ENCODE data around the gene USF1.

USF1 gene

GRCh38 chr1:161051219-161051618, 5.4 kb upstream of the USF1 start:
- no peak overlapping the region for H3K18ac ChIP-seq (ENCODE audit: low read length)
- no peaks in the 10 kb centered on the region for H3K27me3 ChIP-seq (ENCODE audit: insufficient read depth, low read length, poor library complexity)
- H3K9ac ChIP-seq (ENCODE audit: low read length), result no peak overlapping the region
- H2BK15ac ChIP-seq (replicated peaks; ENCODE audit: low read depth), result no peak overlapping the region
- no peak overlapping the region for H3K4me3 ChIP-seq (ENCODE audit: low read length)
- no peak overlapping the region for H4K5ac ChIP-seq (ENCODE audit: low read length)
- no peaks in the 10 kb centered on the region for H3K79me1 ChIP-seq (ENCODE audit: low read length)
- H3K36me3 ChIP-seq (ENCODE audit: control insufficient read depth, insufficient read depth, low read length), result no peaks in the 10 kb centered on the region
- no peak overlapping the region for H2BK120ac ChIP-seq (ENCODE audit: low read depth, low read length)
- H2AK5ac ChIP-seq (ENCODE audit: low read length), result no peak overlapping the region
- DNase-seq, result no peak
- no peaks in the 10 kb centered on the region for H3K4me1 ChIP-seq (ENCODE audit: control insufficient read depth, low read depth, low read length)
- H2BK5ac ChIP-seq (ENCODE audit: low read length), result no peak overlapping the region
- H3K4ac ChIP-seq (ENCODE audit: low read depth, low read length), result no peak overlapping the region
- no peak overlapping the region for H4K8ac ChIP-seq (ENCODE audit: low read depth, low read length)
- no peak overlapping the region for H3K4me2 ChIP-seq (ENCODE audit: low read length)
- no peak overlapping the region for H3K56ac ChIP-seq (ENCODE audit: low read length)
- H3K23ac ChIP-seq (ENCODE audit: low read length), result no peak overlapping the region
- WGBS (ENCODE audit: extremely low coverage, insufficient coverage, low lambda C conversion rate), result no CpG with 5 or more reads among the region's 10 CpGs
- no peak overlapping the region for H3K27ac ChIP-seq (ENCODE audit: low read depth, low read length)
- no peaks in the 10 kb centered on the region for H3K79me2 ChIP-seq (ENCODE audit: control insufficient read depth, insufficient read depth, low read length)

DNA sequence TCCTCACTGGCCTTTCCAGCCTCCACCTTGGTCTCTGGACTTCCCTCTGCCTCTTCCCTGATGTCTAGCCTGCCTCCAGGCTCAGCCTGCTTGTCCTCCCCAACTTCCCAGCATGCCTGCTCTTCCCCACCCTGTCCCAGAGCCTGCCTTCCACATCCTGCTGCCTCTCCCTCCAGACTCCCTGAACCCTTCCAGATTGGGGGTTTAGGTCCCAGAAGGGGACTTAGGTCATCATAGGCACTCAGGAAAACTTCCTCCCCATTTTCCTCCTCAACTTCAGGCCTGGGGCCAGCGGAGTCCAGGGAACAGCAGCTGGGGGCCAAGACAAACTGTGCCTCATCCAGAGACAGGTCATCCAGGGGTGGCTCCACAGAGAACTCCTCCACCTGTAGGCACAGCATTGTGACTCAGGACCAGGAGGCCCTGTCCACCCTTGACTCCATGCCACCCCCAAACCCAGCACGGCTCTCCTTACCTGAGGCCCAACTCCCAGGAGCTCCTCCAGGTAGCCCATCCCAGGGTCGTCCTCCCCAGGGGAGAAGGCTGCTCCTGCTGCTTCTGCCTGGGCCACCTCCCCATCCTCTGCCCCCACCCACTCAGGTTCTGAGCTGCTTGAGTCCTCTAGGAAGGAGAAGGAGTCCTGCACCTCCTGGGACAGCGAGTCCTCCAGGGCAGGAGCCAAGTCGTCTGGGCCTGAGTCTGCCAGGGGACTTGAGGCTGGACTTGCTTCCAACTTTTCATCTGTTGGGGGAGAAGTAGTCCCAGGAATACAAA, 3.4 kb upstream of the USF1 start:
- H4K5ac ChIP-seq (ENCODE audit: low read length), result no peak overlapping the region
- no peak overlapping the region for H3K4me3 ChIP-seq (ENCODE audit: low read length)
- H3K4me2 ChIP-seq (ENCODE audit: low read length), result no peak overlapping the region
- H3K79me1 ChIP-seq (ENCODE audit: low read length), result peaks cover 7% of the 10 kb centered on the region
- no peak overlapping the region for H3K56ac ChIP-seq (ENCODE audit: low read length)
- no peak overlapping the region for H3K18ac ChIP-seq (ENCODE audit: low read length)
- no peak overlapping the region for H2BK5ac ChIP-seq (ENCODE audit: low read length)
- no CpG with 5 or more reads among the region's 5 CpGs for WGBS (ENCODE audit: extremely low coverage, insufficient coverage, low lambda C conversion rate)
- H2AK5ac ChIP-seq (ENCODE audit: low read length), result no peak overlapping the region
- no peak overlapping the region for H3K23ac ChIP-seq (ENCODE audit: low read length)
- peaks cover 6% of the 10 kb centered on the region for H3K4me1 ChIP-seq (ENCODE audit: control insufficient read depth, low read depth, low read length)
- no peaks in the 10 kb centered on the region for H3K27me3 ChIP-seq (ENCODE audit: insufficient read depth, low read length, poor library complexity)
- no peak overlapping the region for H4K8ac ChIP-seq (ENCODE audit: low read depth, low read length)
- H3K27ac ChIP-seq (ENCODE audit: low read depth, low read length), result no peak overlapping the region
- H3K36me3 ChIP-seq (ENCODE audit: control insufficient read depth, insufficient read depth, low read length), result no peaks in the 10 kb centered on the region
- no peak overlapping the region for H3K4ac ChIP-seq (ENCODE audit: low read depth, low read length)
- no peak for DNase-seq
- peaks cover 11% of the 10 kb centered on the region for H3K79me2 ChIP-seq (ENCODE audit: control insufficient read depth, insufficient read depth, low read length)
- no peak overlapping the region for H2BK120ac ChIP-seq (ENCODE audit: low read depth, low read length)
- no peak overlapping the region for H2BK15ac ChIP-seq (replicated peaks; ENCODE audit: low read depth)
- H3K9ac ChIP-seq (ENCODE audit: low read length), result no peak overlapping the region

DNA sequence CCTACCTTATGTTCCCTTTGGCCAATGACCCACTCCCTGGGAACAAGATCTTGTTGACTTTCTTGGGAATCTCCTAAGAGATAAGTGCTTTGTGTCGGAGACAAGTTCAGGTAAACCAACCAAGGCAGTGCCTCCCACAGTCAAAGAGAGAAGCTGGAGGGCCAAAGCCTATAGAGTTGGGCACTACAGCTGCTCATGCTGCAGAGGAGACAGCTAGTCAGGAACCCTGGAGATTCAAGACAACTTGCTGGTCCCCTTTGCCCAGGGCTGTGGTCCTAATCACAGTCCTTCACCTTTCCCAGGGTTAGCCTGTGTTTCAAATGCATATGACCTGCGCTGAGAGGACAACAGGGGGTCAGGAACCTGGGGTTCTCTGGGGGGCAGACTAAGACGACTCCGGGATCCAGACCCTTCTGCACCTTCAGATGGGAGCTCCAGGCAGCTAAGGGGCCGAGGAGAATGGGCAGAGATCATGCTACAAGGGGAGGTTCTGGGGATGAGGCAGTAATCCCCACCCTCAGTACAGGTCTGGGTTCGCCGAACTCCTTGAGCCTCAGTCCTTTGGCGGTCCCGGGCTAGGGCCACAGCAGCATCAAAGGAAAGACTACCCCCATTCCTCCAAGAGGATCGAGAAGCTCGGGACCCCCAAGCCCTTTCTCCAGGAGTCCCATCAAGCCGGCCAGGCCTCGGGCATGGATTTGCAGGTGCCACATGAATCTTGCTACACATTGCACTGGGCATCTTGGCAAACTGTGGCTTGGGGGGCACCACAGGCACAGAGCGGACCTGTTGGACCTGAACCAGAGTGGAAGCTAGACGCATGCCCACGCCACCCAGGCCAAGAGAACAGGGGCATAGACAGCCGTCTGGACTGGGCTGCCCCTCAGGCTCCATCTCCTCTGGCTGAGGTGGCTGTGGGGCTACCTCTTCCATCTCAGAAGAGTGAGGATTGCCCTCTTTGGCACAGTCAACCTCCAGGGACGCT, 2.0 kb upstream of the USF1 start:
- Histone ChIP-seq H3K9ac (ENCODE audit: low read length) (no peak overlapping the region), H3K79me2 (ENCODE audit: control insufficient read depth, insufficient read depth, low read length) (peaks cover 15% of the 10 kb centered on the region), H4K8ac (ENCODE audit: low read depth, low read length) (no peak overlapping the region), H3K18ac (ENCODE audit: low read length) (no peak overlapping the region), H3K27ac (ENCODE audit: low read depth, low read length) (no peak overlapping the region), H2BK120ac (ENCODE audit: low read depth, low read length) (no peak overlapping the region), H3K4me2 (ENCODE audit: low read length) (no peak overlapping the region), H3K4me3 (ENCODE audit: low read length) (no peak overlapping the region), H2AK5ac (ENCODE audit: low read length) (no peak overlapping the region), H2BK5ac (ENCODE audit: low read length) (no peak overlapping the region), H3K56ac (ENCODE audit: low read length) (no peak overlapping the region), H2BK15ac (replicated peaks; ENCODE audit: low read depth) (no peak overlapping the region), H4K5ac (ENCODE audit: low read length) (no peak overlapping the region), H3K4ac (ENCODE audit: low read depth, low read length) (no peak overlapping the region), H3K79me1 (ENCODE audit: low read length) (peaks cover 12% of the 10 kb centered on the region), H3K27me3 (ENCODE audit: insufficient read depth, low read length, poor library complexity) (no peaks in the 10 kb centered on the region), H3K36me3 (ENCODE audit: control insufficient read depth, insufficient read depth, low read length) (peaks cover 4% of the 10 kb centered on the region), H3K4me1 (ENCODE audit: control insufficient read depth, low read depth, low read length) (peaks cover 6% of the 10 kb centered on the region), H3K23ac (ENCODE audit: low read length) (no peak overlapping the region)
- DNase-seq, result no peak
- WGBS (ENCODE audit: extremely low coverage, insufficient coverage, low lambda C conversion rate), result no CpG with 5 or more reads among the region's 18 CpGs

DNA sequence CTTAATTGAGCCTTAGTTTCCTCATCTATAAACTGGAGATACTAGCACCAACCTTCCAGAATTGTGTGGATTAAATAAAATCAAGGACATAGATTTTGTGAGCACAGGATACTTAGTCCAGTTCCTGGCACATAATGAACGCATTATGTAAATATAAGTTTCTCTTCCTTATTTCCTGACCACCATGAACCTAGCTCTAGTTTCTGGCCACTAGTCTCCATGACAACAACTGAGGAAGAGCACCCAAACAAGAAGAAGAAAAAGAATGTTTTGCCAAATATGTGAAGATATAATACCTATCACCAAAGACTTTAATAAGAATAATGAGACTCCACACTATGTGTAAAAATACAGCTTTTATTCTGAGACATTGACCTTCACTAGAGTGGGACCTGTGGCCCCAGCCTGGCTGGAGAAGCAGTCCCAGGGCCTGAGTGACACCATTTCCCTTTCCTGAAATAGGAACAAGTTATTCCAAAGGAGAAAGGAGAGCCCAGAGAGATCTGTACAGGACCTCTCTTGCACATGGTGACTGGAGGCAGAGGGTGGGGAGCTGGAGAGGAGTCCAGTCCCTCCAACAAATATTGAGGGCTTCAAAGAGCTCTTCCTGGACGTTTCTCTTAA, 940 bp upstream of the USF1 start:
- Histone ChIP-seq H3K79me2 (ENCODE audit: control insufficient read depth, insufficient read depth, low read length) (peaks cover 15% of the 10 kb centered on the region), H2AK5ac (ENCODE audit: low read length) (peak overlapping the region; percentile 66)
- no CpG with 5 or more reads among the region's 2 CpGs for WGBS (ENCODE audit: extremely low coverage, insufficient coverage, low lambda C conversion rate)

DNA sequence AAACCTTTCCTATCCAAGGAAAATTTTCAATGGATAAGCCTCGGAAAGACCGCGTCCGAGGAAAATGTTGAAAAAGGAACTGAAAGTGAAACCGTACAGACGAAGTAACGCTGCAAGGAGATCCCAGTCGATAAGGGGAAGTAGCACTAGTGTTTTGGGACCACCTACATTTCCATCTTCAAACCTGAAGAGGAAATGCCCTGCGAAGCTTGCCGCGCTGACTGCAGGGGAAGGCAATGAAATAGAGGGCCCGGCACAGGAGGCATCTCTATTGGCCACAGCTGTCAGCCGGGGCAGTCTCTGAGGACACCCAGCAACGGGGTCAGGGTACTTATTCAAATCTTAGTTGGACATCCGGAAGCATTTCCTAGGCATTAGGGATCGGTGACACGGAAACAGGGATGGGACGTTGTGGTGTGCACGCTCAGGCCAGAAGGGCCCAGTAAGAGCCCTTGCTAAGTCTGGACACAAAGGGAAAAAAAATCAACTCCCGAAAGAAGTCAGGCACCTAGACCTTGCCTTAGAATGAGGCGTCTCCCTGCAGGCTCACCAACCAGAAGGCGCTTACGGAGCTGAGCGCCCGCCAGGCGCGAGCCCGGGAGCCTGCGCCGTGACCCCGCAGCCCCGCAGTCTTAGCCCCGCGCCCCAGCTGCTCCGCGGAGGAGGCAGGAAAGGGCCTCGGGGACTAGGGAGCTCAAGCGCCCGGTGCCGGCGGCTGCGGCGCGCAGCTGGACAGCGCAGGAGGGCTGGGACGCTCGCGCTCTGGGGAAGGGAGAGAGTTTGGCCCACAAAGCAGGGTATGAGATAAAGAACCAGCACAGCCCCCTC, 655 bp downstream of the USF1 start:
- Histone ChIP-seq H3K4me3 (ENCODE audit: low read length) (peak overlapping the region; percentile 98), H3K79me2 (ENCODE audit: control insufficient read depth, insufficient read depth, low read length) (peaks cover 15% of the 10 kb centered on the region), H2BK5ac (ENCODE audit: low read length) (peak overlapping the region; percentile 69), H2BK120ac (ENCODE audit: low read depth, low read length) (no peak overlapping the region), H4K8ac (ENCODE audit: low read depth, low read length) (no peak overlapping the region), H3K4me1 (ENCODE audit: control insufficient read depth, low read depth, low read length) (peaks cover 6% of the 10 kb centered on the region), H3K23ac (ENCODE audit: low read length) (no peak overlapping the region), H3K9ac (ENCODE audit: low read length) (peak overlapping the region; percentile 83), H4K5ac (ENCODE audit: low read length) (no peak overlapping the region), H3K56ac (ENCODE audit: low read length) (peak overlapping the region; percentile 88), H3K18ac (ENCODE audit: low read length) (peak overlapping the region; percentile 98), H3K4me2 (ENCODE audit: low read length) (peak overlapping the region; percentile 81), H3K4ac (ENCODE audit: low read depth, low read length) (peak overlapping the region; percentile 79), H2BK15ac (replicated peaks; ENCODE audit: low read depth) (no peak overlapping the region), H3K36me3 (ENCODE audit: control insufficient read depth, insufficient read depth, low read length) (peaks cover 13% of the 10 kb centered on the region), H3K27ac (ENCODE audit: low read depth, low read length) (peak overlapping the region; percentile 79), H3K79me1 (ENCODE audit: low read length) (peaks cover 12% of the 10 kb centered on the region), H2AK5ac (ENCODE audit: low read length) (peak overlapping the region; percentile 18), H3K27me3 (ENCODE audit: insufficient read depth, low read length, poor library complexity) (no peaks in the 10 kb centered on the region)
- DNase-seq, result peak; percentile 83
- no CpG with 5 or more reads among the region's 48 CpGs for WGBS (ENCODE audit: extremely low coverage, insufficient coverage, low lambda C conversion rate)

More for the DNA sequence above, 940 bp upstream of the USF1 start:
- H4K5ac ChIP-seq (ENCODE audit: low read length), result peak overlapping the region; percentile 88
- no peak for DNase-seq
- H2BK15ac ChIP-seq (replicated peaks; ENCODE audit: low read depth), result no peak overlapping the region
- no peak overlapping the region for H4K8ac ChIP-seq (ENCODE audit: low read depth, low read length)
- H3K79me1 ChIP-seq (ENCODE audit: low read length), result peaks cover 12% of the 10 kb centered on the region
- no peak overlapping the region for H3K4me3 ChIP-seq (ENCODE audit: low read length)
- H3K56ac ChIP-seq (ENCODE audit: low read length), result peak overlapping the region; percentile 88
- H3K4me2 ChIP-seq (ENCODE audit: low read length), result peak overlapping the region; percentile 59
- H3K9ac ChIP-seq (ENCODE audit: low read length), result peak overlapping the region; percentile 81
- no peak overlapping the region for H3K23ac ChIP-seq (ENCODE audit: low read length)
- peaks cover 6% of the 10 kb centered on the region for H3K36me3 ChIP-seq (ENCODE audit: control insufficient read depth, insufficient read depth, low read length)
- H2BK120ac ChIP-seq (ENCODE audit: low read depth, low read length), result no peak overlapping the region
- H2BK5ac ChIP-seq (ENCODE audit: low read length), result no peak overlapping the region
- no peak overlapping the region for H3K18ac ChIP-seq (ENCODE audit: low read length)
- no peak overlapping the region for H3K4ac ChIP-seq (ENCODE audit: low read depth, low read length)
- H3K27ac ChIP-seq (ENCODE audit: low read depth, low read length), result no peak overlapping the region
- peaks cover 6% of the 10 kb centered on the region for H3K4me1 ChIP-seq (ENCODE audit: control insufficient read depth, low read depth, low read length)
- no peaks in the 10 kb centered on the region for H3K27me3 ChIP-seq (ENCODE audit: insufficient read depth, low read length, poor library complexity)
